Globus pallidus (tissue), 1 donor: ENCODE results near the gene CACHD1.

Experiments used
- DNase-seq: peaks from one replicate; pipeline ENCODE4 v3.0.0-alpha.2; 2015; ENCODE audit warnings: low spot score

CACHD1 gene

DNA sequence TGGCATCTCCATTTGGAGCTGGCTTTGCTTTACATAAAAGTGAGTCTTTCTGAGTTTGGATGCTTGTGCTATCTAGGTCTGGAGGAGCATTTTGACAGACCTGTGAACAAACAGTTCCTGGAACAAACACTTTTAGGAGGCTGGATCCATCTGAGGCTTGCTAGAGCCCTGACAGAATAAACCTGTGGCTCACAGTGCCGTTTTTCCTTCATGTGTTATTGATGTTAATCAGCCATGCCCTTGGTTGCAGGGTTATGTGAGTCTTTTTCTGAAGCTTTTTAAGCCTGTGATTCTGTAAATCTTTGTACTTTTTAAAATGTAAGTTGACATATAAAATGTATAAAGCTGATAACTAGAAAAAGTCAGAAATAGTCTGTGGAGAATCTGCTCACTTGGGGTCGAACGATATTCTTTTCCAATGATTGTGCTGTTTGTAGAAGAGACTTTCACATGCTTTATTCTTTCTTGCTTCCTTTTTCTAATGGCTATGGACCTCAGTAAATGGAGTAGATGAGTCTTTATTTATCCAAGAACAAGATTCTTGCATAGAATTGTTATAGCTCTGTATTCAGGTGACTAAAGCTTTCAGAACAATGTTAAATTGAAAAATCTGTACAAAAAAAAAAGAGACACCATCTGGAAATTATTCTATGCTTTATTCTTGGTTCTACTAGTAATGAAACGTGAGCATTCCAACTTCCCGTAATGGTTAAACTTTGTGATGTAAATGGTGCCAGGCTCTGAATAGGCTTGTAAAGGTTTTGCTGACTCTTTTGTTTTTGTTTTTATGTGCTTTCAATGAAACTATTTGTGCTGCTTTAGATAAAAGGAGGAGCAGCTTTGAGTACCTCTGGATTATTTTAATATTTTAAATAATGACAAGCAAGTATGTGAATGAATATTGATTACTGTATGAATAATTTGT, 53.7 kb downstream of the CACHD1 start:
- no peak for DNase-seq

DNA sequence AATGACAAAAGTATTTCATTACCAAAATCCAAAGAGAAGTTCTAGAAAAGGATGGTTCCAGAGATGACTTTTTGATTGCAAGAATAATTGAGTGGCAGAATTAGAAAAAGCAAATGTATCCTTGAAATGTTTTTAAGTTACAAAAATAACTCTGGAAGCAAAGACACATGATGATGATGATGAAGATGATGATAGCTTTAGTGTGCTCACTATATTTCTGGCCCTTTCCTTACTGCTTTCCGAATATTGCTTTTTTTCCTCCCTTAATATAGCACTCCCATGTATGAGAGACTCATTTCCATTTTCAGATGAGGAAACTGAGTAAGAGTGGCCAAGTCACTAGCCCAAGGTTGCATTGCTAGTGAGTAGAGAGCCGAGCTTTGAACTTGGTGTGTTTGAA, 54.7 kb downstream of the CACHD1 start:
- no peak for DNase-seq

DNA sequence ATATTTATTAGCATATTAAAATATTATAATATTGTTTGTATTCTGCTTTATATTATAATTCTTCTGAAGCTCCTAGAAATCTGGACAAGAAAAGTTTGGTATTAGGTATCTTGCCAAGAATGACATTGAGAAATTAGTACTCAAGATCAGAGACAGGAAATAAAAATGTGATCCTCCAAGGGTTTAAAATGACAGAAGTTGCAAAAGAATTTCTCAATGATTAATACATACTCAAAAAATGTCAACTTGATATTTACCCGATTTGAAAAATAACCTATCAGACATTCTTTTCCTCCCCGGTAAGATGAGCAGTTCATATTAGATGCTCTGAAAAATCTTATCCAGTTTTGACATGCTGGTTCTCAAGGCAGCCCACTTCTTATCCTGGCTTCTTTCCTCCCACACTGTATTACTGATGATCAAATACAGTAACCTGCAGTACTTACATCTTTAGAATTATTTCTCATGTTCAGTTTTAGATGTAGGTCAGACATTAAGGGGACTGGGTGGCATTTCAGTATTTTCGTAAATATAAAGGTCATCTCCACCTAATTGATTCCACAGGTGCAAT, 55.3 kb downstream of the CACHD1 start:
- DNase-seq, result no peak

DNA sequence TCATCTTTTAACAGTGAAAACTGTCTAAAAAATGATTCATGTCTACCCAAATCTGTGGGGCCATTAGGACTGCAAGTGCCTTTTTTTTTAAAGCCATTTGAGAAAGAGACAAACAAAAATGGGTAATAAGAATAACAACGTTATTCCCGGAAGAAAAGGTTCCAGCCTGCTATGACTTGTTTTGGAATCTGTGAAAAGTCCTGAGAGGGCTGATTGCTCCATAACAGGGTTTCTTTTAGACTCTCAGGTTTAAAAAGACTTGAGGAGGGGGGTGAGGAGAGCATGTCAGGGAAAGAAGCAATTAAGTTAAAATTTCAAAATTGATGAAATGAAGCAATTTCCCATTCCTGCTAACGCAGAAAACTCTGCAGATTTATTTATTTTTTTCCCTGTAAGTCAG, 56.4 kb downstream of the CACHD1 start:
- DNase-seq, result no peak

DNA sequence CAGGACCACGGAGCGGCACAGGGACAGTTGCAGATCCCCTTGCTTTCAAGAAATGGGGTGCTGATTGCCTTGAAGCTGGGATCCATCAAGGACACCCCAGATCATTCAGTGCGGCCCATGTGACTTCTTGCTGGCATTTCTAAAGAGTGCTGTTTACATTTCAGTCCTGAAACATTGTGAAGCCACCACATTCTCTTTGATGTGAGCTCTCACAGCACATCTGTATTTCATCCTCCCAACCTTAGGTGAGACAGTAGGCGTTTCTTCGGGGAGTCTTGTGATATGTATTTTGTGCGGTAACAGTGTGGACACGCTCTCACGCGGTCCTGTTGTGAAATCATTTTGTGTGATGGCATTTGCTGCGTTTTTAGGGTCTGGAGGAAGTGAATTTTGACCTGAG, 57.2 kb downstream of the CACHD1 start:
- DNase-seq, result no peak

DNA sequence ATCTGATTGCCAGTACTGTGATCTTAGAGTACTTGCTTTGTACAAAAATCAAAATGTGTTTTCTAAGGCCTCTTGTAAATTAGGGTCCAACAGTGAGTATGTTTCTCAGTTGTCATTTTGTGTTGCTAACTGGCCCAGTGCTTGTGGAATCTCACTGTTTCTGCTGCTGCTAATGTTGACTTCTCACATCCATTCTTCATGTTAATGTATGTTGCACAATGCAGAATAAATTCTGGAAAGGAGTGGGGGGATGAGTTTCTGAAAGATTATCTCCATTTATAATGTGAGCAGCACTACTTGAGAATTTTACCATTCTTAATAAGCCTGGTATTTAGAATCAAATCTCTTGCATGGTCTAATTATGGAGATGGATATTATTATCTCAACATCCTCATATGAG, 57.9 kb downstream of the CACHD1 start:
- DNase-seq, result no peak

DNA sequence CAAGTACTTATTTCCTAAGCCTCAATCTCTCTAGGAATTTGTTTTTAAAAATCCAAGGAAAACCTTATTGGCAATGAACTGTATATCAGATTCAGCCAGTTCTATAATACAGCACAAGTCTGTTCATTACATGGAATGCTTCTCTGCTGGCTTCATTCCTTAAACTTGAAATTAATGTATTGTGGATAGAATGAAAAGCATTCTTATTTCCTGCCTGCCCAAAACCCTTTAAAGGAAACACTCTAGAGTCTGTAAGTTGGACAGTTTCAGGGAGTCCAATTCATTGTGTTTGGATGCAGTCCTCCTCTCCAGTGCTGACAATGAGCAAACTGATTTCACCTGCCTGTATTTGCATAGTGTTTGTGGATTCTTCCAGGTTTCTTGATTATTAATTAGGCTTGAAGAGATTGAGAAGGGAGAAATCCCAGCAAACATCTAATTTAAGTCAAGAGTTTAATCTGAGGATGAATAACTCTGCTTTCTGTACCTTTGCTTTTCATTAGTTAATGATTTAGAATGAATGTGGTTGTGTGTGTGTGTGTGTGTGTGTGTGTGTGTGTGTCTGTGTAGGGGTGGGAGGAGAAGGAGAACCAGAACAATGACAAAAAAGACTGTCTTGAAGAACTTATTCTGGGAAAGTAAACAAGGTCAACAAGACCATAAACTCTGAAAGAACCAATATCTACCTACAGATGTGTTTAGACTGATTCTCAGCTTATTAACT, 61.2 kb downstream of the CACHD1 start:
- no peak for DNase-seq

DNA sequence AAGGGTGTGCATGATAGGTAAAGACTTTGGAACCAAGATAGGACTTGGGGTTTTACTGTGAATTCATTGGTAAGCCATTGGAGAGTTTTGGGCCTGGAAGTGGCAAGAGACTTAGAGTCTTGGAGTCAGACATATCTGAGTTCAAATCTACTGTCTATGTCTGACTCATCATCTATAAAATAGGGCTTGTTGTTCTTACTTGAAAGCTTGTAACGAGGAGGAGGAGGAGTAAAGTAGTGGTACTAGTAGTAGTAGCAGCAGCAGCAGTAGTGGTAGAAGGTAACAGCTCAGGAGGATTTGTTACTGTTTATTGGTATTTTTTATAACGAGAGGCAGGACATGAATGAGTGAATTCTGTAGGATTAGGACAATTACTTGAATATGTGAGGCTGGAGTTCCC, 62.7 kb downstream of the CACHD1 start:
- DNase-seq, result no peak

DNA sequence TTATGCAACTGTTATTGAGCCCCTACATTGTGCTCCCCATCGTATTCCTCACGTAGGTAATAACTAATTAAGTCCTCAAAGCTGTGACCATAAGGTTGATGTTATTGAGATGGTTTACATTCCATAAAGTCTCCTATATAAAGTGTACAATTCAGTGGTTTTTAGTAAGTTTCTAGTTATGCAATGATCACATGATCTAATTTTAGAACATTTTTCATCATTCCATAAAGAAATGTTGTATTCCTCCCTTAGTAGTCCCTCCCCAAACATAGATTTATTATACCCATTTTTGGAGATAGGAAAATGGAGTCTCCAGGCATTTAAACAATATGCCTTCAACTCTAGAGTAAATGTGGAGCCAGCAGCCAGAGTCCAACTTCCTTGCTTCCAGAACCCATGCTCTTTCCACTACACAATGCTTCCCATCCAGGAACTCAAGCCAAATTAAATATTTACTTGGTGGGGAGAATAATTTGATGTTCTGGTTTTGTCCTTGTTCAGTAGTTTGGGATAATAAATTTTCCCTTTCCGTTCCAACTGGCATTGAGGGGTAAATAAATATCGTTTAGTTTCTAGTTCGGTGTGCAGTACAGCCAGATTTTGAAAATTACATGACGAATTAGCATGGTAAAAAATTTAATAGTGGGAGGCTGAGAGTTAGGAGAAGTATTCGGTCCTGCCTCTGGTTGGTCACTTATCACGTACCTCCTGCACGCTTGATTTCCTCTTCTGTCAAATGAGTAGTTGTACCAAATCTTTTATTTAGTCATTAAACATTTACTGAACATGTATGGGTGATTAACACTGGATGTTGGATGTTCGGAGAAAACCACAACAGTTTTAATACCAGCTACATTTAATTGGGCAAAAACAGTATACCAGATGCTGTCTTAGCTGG, 66.3 kb downstream of the CACHD1 start:
- no peak for DNase-seq

DNA sequence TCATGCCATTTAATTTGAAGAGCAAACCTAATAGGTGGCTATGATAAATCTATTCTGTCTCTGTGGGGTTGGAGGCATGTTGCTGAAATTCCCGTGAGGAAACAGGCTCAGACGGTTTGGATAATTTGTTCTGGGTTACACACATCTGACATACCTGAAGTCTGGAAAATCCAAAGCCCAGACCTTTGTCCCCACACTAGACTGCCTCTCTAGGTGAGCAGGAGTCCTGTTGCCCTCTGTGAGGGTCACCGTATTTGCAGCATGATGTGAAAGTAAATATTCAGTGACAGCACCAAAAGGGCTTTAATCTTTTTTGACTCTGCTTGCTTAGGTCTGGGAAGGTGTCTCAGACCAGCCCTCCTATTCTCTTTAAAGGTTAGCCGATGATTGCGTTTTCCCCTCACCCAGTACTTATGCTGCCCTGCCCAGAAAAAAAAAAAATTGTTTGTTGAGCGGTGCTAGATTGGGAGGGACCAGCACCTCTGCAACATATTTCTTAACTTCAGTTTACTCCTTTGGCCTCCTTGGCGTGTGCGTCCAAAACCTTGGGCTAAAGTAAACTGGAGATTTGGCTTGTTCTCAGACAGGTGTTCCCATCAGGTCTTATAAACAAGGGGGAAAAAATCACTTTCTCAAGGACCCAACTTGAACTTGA, 67.0 kb downstream of the CACHD1 start:
- no peak for DNase-seq

DNA sequence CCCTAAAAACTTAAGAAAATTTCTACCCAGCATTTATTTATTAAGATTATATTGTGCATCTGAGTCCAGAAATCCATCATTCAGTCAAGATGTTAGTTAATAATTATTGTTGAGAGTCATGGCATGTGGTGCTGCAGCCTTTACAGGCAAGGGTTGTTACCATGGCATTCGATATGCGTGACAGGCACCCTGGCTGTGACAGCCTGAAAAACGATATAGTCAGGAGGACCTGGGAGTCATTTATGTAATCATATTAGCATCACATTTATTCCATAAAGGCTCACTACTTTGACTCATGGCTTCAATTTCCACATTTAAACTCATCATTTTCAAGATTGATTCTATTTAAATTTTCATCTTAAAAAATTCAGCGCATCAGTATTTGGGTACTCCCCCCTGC, 68.0 kb downstream of the CACHD1 start:
- DNase-seq, result no peak

DNA sequence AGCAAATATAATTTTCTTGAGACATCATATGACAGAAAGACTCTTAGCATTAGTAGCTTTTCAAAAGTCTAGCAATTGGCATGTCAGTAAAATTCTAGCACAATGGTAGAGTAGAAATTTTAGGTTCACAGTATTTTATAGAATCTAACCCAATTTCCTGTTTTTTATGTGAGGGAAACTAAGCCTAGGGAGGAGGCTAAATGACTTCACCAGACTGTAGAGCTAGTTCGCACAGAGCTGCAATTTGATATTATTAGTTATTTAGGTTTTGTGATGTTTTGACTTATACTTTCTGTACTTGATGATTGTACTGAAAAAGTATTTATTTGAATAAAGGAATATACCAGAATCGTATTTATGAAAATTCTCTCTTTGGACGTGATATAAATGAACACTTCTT, 68.5 kb downstream of the CACHD1 start:
- no peak for DNase-seq

DNA sequence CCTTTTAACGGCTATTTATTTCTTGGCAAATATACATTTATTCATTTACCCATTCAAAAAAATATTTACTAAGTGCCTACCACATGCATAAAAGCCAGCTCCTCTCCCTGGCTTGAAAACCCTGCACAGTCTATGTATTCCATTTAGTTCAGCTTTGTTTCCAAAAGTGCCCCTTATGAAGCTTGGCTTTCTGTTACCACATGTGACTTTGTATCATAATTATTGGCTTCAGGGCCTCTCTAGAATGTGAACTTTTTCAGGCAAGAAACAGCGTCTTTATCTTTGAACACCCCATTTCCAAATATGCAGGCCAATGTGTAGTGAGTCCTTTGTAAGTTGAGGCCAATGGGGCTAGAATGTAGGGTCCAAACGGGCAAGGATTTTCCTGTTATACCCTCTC, 69.4 kb downstream of the CACHD1 start:
- no peak for DNase-seq

DNA sequence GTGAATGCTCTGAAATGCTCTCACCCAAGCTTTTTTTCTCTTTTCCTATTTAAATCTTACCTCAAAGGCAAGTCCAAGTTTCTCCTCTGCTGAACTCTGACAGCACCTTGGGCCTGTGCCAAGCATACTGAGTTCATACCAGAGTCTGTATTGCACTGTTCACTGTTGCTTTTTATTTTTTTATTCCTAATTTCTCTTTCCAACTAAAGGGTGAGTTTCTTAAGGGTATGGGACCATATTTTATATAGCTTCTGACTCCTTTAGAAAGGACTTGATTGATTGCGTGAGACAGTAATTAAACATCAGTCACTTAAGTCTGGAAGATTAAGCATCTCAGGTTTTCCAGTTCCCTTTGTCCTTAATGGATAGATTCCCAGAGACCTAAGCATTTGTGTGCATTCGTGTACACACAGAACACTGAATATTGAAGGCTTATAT, 69.9 kb downstream of the CACHD1 start:
- DNase-seq, result no peak

DNA sequence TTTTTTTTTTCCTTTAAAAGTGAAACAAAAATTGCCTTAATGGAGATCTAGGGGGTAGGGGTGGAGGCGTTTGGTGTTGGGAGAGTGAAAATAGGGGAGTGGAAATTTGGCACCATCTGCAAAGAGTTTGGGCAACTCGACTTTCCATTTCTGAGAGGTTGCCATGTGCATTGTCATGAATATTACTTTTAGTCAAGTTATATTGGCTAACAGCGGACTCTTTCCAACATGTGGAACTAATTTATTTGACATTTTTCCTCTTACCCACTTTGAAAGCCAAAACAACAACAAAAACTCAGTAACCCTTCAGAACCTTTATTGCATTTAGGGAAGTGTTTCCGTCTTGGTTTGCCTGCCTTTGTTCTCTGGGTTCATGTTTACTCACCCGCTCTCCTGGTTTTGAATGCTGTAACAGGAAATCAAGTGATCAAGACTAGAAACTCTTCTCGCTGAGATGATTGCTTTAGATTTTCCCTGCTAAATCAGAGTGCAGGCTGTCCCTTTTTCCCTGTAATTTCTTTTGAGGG, 70.4 kb downstream of the CACHD1 start:
- peak; percentile 18 for DNase-seq

DNA sequence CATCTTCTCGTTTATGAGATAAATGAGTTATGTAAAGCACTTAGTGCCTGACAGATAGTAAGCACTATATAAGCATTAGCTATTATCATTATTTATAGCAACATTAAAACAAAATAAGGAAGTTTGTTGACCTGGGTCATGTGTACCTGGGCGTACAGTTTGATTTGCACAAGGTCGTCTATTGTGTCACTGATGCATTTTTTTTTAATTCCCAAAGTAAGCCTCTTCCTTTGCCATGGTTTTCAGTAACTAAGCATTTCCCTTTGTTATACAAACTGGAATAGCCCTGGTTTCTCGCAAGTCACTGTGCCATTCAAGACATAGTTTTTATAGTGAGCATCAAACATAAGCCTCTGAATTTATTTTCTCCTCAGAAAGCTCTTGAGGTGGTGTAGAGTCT, 72.2 kb downstream of the CACHD1 start:
- DNase-seq, result no peak

DNA sequence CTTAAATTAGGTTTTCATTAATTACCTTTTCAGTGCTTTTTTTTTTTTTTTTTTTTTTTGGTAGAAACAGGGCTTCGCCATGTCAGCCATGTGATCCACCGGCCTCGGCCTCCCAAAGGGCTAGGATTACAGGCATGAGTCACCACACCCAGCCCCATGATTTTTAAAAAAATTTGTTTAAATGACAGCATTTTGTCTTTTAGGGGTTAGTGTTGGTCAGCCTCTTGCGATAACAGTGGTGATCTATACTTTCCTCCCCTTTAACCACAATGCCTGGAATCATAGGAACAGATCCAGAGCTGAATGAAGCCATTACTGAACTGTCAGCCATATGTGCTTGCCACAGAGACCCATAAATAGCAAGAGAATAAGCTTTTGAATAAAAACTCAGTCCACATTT, 73.9 kb downstream of the CACHD1 start:
- no peak for DNase-seq

DNA sequence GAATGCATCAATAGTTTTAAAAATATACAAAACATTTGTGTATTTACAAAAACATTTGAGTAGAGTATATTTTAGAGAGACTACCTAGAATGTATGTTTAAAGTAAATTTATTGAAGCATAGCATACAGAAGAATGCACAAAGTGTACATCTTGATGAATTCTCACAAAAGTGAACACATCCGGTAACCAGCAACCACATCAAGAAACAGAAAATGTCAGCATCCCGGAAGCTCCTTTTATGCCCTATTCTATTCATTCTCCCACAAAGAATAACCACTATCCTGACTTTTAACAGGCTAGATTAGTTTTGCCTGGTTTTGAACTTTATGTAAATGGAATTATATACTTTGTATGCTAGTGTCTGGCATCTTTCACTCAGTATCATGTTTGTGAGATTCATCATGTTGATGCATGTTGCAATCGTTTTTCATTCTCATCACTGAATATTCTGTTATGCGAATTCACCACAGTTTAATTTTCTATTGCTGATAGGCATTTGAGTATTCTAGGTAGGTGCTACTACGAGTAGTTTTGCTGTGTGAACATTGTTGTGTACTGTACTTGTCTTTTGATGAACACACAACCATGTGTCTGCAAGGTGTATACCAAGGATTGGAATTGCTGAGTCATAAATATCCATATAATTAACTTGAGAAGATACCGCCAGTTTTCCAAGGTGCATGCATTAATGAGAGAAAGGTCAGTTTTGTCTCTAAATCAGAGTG, 75.4 kb downstream of the CACHD1 start:
- DNase-seq, result no peak

DNA sequence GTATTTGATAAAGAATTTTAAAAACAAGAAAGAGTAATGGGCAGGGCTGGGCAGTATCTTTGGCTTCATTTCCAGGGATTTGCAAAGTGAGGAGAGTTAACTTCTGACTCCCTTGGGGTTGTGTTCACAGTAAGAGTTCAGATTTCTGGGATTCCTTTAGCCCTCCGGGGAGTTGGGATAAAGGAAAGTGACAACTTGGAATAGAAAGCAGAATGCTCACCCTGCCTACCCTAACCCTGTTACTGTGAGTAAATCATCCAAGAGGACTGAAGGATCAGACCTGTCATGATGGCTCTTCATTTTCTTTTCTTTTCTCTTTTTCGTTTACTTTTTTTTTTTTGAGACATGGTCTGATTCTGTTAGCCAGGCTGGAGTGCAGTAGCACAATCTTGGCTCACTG, 76.1 kb downstream of the CACHD1 start:
- no peak for DNase-seq

DNA sequence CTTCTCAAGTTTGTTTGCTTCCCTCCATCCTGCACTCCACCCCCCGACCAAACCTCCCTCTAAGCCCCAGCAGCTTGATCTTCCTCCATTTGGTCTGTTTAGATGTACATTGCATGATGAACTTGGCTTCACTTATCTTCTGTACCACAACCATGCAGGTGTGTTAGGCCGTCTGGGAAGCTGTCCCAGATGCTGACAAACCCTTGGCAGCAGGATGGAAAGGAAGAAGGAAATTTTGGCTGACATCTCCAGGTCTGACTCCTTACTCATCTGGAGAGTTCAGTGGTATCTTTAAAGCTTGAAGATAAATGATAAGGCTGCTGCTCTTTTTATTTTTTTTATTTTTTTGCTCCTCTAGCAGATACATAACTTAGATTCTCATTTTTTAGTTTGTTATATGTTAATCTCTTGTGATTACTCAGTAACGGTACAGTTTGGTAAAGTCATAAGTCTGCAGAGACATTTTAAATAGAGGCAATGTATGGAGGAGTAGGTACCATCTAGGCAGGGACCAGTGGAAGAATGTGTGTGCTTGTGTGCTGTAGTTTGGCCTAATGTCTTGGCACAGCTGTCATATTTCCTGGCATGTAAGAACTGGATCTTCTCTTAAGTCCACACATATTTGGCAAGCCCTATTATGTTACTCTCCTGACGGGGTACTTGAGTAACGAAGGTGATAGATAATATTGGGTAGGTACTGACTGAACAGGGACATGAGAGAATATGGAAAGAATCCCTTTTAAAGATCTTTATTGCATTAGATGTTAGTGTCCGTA, 79.7 kb downstream of the CACHD1 start:
- DNase-seq, result no peak
